Esophagus squamous epithelium (tissue), 5 donors: ENCODE measurements around the gene MATN3. TPM values are rescaled to one million over a fixed set of nuclear protein-coding genes. Genes with fewer than 3 reads are reported as not detected.

ENCODE experiments used
- DNase-seq: peaks from one replicate; lab custom pipeline; 2025; lab: John Stamatoyannopoulos, UW
- H3K27ac ChIP-seq, 4 donors: fragments of 200-600 bp; sonication (generic); one replicate each; pipeline ENCODE4 v1.5.1; 2016 to 2019; ENCODE audit warnings: mild to moderate bottlenecking in 1 of 4
- H3K27me3 ChIP-seq, 4 donors: fragments of 200-600 bp; sonication (generic); 1 replicate in 3 of 4; 2 replicates in 1 of 4; pipeline versions ENCODE4 v1.5.1 to v1.6.0; 2017 to 2021; ENCODE audit warnings: antibody characterized with exemption in 1 of 4
- H3K36me3 ChIP-seq, 3 donors: fragments of 200-600 bp; sonication (generic); one replicate each; pipeline ENCODE4 v1.5.1; 2016 to 2019
- H3K4me1 ChIP-seq, 3 donors: fragments of 200-600 bp; sonication (generic); one replicate each; pipeline ENCODE4 v1.5.1; 2017 to 2019
- H3K4me3 ChIP-seq, 4 donors: fragments of 200-600 bp; sonication (generic); 1 replicate in 3 of 4; 2 replicates in 1 of 4; pipeline ENCODE4 v1.5.1; 2016 to 2019; ENCODE audit warnings: mild to moderate bottlenecking in 2 of 4, moderate library complexity in 1 of 4
- H3K9me3 ChIP-seq, 3 donors: fragments of 200-600 bp; sonication (generic); one replicate each; pipeline ENCODE4 v1.5.1; 2016 to 2019
- POLR2A ChIP-seq, 4 donors: fragments of 450-650 bp; IDR thresholded peaks; one replicate each; pipeline ENCODE4 v1.6.1; 2017; ENCODE audit warnings: antibody characterized with exemption in 4 of 4, mild to moderate bottlenecking in 4 of 4, moderate library complexity in 3 of 4
- WGBS, 2 donors: methylation state at CpG; one replicate each; pipeline ENCODE4 v1.1.5; 2018; 5-methylcytosine and 5-hydroxymethylcytosine counted together
- intact Hi-C: fragments of 100-400 bp; cut with DNase I; formaldehyde crosslinking; loops from one replicate; pipeline ENCODE4 v1.15.0; 2022
- total RNA-seq, 4 donors: library from RNA; depleted of rRNA; stranded (reverse); fragments of >200 nt; gene quantifications; one replicate each; pipeline ENCODE4 v1.1.0, GENCODE V29; 2016
- TF ChIP-seq, protein P1 (sequence below), 6 experiments: fragments of 450-650 bp in 4 of 6; fragments of 200-600 bp in 2 of 6; sonication (generic) in 2 of 6; IDR thresholded peaks; one replicate each; pipeline ENCODE4 v1.5.1; 2016 to 2019; ENCODE audit warnings: antibody characterized with exemption in 6 of 6, mild to moderate bottlenecking in 4 of 6, moderate library complexity in 4 of 6
- donor health status: DM: yes; HTN: yes; CAD: no.

The MATN3 gene
- total RNA-seq, 4 donors from 2014 or later: 0.45 to 1.3 (median 0.92) TPM; not detected in 1

DNA sequence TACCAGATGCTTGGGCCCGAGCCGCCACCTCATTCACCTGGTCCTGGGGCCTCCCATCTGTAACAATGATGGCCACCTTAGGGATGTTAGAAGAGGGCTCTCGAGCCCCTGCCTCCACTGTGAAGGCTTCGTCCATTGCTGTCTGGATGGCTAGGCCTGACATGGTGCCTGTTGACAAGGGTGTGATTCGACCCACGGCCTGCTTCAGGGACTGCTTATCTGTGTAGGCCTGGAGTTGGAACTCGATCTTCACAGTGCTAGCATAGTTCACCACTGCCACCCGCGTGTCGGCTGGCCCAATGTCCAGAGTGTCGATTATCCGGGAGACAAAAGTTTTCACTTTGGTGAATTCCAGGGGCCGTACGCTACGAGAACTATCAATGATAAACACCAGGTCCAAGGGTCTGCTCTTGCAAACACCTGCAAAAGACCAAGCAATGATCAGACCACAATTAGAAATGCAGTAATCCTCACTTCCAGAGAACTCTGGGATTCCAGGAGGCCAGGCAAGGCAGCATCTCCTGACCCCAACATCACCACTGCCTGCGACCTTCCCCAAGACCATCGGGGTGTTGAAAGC is 6.5 kb downstream of the MATN3 start:
- Histone ChIP-seq H3K27ac (no peak overlapping the region), H3K27me3 (peaks cover 0 to 12% (median 0%) of the 10 kb centered on the region in 4 donors), H3K9me3 (no peaks in the 10 kb centered on the region), H3K4me3 (no peak overlapping the region), H3K4me1 (no peaks in the 10 kb centered on the region), H3K36me3 (no peaks in the 10 kb centered on the region)
- intact Hi-C loops: no loop called here
- DNase-seq: no peak
- 85 to 90% methylated on average over 7 to 10 of the region's 17 CpGs for WGBS, 2 donors
- TF ChIP-seq POLR2A (IDR thresholded peaks at IDR 0.05): no peak
- TF ChIP-seq, protein P1, sequence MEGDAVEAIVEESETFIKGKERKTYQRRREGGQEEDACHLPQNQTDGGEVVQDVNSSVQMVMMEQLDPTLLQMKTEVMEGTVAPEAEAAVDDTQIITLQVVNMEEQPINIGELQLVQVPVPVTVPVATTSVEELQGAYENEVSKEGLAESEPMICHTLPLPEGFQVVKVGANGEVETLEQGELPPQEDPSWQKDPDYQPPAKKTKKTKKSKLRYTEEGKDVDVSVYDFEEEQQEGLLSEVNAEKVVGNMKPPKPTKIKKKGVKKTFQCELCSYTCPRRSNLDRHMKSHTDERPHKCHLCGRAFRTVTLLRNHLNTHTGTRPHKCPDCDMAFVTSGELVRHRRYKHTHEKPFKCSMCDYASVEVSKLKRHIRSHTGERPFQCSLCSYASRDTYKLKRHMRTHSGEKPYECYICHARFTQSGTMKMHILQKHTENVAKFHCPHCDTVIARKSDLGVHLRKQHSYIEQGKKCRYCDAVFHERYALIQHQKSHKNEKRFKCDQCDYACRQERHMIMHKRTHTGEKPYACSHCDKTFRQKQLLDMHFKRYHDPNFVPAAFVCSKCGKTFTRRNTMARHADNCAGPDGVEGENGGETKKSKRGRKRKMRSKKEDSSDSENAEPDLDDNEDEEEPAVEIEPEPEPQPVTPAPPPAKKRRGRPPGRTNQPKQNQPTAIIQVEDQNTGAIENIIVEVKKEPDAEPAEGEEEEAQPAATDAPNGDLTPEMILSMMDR (IDR thresholded peaks at IDR 0.05): no peak

DNA sequence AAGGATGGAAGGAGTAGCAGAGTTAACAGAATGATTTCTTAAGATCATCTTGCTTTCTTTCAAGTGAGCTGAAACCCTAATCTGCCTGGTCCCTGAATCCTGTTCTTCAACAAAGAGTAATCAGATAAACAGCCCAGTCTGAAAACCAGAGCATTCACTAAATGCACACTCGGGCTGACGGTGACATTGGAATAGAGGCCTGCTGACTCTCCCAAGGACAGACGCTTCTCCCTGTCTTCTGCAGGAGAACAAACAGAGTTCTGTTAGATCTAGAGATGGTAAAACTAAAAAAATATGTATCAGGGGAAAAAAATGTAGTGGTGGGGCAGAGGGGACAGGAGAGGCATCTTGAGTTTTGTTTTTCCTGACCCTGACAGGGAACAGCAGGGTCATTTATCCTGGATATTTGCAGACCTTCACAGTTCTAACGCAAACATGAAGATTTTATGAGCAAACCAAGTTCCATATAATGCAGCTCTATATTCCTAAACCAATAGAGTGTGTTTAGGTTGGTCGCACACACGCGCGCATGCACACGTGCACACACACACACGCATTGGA is 7.3 kb downstream of the MATN3 start:
- WGBS, 2 donors: 87% methylated on average over 10 of the region's 10 CpGs
- intact Hi-C loops: no loop called here
- Histone ChIP-seq H3K4me3 (no peak overlapping the region), H3K9me3 (no peaks in the 10 kb centered on the region), H3K36me3 (no peaks in the 10 kb centered on the region), H3K4me1 (no peaks in the 10 kb centered on the region), H3K27ac (no peak overlapping the region), H3K27me3 (peaks cover 0 to 11% (median 0%) of the 10 kb centered on the region in 4 donors)
- DNase-seq: no peak
- TF ChIP-seq, protein P1 (IDR thresholded peaks at IDR 0.05): no peak
- no peak for TF ChIP-seq POLR2A (IDR thresholded peaks at IDR 0.05)

DNA sequence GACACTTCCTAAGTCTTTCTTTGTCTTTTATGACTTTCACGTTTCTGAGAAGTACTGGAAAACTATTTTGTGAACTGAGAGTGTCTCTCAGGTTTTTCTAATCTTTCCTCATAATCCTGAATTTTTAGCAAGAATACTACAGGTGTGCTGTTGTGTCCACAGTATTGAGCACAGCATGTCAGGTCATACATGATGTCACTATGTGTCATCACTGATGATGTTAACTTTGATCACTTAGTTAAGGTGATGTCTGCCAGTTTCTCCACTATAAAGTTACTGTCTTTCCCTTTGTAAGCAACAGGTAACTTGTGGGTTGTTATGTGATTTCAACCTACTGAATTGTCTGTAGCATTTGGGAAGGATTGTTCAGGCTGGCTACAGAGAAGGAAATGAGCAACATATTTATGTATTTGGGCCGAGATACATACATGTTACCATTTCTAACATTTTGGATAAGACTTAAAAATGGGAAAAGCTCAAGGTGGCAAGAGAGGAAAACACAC is 11.1 kb downstream of the MATN3 start:
- no peaks in the 10 kb centered on the region for H3K36me3 ChIP-seq
- TF ChIP-seq, protein P1 (IDR thresholded peaks at IDR 0.05): no peak
- TF ChIP-seq POLR2A (IDR thresholded peaks at IDR 0.05): no peak
- no peak overlapping the region for H3K27ac ChIP-seq
- no peak overlapping the region for H3K4me3 ChIP-seq
- intact Hi-C loops: no loop called here
- H3K4me1 ChIP-seq: no peaks in the 10 kb centered on the region
- no peaks in the 10 kb centered on the region for H3K9me3 ChIP-seq
- DNase-seq: no peak
- peaks cover 0 to 7% (median 0%) of the 10 kb centered on the region in 4 donors for H3K27me3 ChIP-seq
- WGBS, 2 donors: 82 to 89% methylated on average over 2 of the region's 2 CpGs

DNA sequence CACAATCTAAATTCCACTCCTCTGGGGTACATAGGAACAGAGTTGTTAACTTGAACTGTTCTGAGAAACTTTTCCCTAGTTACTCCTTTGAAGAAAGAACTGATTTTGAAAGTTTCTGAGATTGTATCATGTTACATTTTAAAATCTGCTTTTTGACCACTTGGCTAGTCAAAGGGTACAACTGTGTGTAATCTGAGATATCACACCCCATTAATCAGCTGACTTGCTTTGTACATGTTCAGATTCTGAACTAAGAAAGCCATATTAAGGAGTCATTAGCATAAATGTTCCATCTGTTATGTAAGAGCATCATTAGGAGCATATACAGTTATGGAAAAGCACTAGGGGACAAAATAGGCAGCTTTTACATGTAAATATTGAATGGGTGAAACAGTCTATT is 18.7 kb downstream of the MATN3 start:
- TF ChIP-seq, protein P1 (IDR thresholded peaks at IDR 0.05): no peak
- TF ChIP-seq POLR2A (IDR thresholded peaks at IDR 0.05): no peak
- intact Hi-C loops: no loop called here
- H3K36me3 ChIP-seq: no peaks in the 10 kb centered on the region
- H3K27me3 ChIP-seq: peaks cover 0 to 16% (median 0%) of the 10 kb centered on the region in 4 donors
- no peaks in the 10 kb centered on the region for H3K9me3 ChIP-seq
- H3K4me3 ChIP-seq: no peak overlapping the region
- peaks cover 3 to 19% (median 7%) of the 10 kb centered on the region in 3 donors for H3K4me1 ChIP-seq
- DNase-seq: no peak
- no peak overlapping the region for H3K27ac ChIP-seq

DNA sequence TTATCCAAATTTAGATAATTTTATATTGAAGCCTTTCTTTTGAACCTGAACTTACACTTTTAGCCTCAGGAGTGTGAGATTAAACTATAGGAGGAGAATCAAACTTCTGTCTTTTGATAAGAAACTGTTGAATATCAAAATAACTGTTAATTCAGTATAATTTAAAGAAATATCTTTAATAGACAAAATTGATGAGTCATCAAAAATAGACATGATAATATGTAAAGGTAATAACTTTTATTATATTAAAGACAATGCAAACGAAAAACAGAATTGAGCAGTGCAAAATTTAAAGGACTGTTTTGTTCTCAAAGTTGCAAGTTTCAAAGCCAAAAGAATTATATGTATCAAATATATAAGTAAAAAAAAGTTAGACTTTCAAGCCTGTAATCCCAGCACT is 20.6 kb downstream of the MATN3 start:
- no peaks in the 10 kb centered on the region for H3K36me3 ChIP-seq
- DNase-seq: no peak
- peaks cover 0 to 10% (median 0%) of the 10 kb centered on the region in 4 donors for H3K27me3 ChIP-seq
- TF ChIP-seq, protein P1 (IDR thresholded peaks at IDR 0.05): no peak
- no peak for TF ChIP-seq POLR2A (IDR thresholded peaks at IDR 0.05)
- H3K4me3 ChIP-seq: no peak overlapping the region
- H3K9me3 ChIP-seq: no peaks in the 10 kb centered on the region
- H3K4me1 ChIP-seq: peaks cover 3 to 27% (median 7%) of the 10 kb centered on the region in 3 donors
- intact Hi-C loops: no loop called here
- 76 to 88% methylated on average over 1 of the region's 1 CpG for WGBS, 2 donors
- H3K27ac ChIP-seq: no peak overlapping the region
